ENCODE data around the gene ICAM1.
"Not testable (repeated sequence)": the region's sequence is repeated elsewhere in the genome, so short reads cannot be mapped to it uniquely, and the experiment has no call there.

The ICAM1 gene

DNA sequence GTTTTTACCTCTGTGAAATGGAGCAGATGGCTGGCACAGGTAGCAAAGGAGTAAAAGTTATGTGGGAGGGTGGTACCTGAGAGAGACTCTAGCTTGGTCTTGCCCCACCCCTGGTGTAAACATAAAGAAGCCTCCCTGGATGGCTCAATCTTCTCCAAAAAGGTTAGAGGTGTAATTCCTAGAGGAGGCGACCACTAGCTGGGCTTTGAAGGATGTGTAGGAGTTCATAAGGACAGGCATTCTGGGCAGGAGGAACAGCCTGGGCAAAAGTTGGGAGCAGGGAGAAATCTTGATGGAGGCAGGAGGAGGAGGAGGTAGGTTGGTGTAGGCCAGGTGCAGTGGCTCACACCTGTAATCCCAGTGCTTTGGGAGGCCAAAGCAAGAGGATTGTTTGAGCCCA is 8.0 kb downstream of the ICAM1 start:
- DNase-seq = no peak

DNA sequence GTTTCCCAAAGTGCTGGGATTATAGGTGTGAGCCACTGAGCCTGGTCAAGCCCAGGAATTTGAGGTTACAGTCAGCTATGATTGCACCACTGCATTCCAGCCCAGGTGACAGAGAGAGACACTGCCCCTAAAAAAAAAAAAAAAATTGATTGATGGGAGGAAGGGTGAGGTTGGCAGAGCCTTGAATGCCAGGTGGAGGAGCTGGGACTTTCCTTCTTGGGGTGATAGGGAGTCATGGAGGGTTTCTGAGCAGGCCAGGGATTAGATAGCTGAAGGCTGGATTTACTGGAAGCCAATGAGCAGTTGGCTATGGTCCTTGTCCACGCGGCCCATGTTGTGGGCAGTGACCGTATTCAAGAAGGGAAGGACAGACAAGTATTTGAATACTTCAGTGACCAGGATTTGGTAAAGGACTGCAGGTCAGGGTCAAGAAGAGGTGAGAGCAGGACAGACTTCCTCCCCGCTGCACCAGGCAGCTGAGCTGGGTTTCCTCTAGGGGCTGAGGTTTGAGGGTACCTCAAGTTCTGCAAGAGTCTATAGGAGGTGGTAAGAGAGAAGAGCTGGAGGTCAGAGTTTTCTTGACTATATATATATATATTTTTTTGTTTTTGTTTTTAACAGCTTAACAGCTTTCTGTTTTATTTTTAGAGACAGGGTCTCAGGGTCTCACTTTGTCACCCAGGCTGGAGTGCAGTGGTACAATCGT is 9.0 kb downstream of the ICAM1 start:
- DNase-seq = no peak

DNA sequence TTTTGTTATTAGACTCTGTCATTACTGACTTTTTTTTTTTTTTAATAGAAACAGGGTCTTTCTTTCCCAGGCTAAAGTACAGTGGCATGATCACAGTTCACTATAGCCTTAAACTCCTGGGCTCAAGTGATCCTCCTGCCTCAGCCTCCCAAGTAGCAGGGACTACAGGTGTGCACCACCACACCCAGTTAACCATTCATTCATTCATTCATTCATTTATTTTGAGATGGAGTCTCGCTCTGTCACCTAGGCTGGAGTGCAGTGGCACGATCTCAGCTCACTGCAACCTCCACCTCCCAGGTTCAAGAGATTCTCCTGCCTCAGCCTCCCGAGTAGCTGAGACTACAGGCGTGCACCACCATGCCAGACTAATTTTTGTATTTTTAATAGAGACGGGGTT is 11.1 kb downstream of the ICAM1 start:
- not testable (repeated sequence) for DNase-seq

DNA sequence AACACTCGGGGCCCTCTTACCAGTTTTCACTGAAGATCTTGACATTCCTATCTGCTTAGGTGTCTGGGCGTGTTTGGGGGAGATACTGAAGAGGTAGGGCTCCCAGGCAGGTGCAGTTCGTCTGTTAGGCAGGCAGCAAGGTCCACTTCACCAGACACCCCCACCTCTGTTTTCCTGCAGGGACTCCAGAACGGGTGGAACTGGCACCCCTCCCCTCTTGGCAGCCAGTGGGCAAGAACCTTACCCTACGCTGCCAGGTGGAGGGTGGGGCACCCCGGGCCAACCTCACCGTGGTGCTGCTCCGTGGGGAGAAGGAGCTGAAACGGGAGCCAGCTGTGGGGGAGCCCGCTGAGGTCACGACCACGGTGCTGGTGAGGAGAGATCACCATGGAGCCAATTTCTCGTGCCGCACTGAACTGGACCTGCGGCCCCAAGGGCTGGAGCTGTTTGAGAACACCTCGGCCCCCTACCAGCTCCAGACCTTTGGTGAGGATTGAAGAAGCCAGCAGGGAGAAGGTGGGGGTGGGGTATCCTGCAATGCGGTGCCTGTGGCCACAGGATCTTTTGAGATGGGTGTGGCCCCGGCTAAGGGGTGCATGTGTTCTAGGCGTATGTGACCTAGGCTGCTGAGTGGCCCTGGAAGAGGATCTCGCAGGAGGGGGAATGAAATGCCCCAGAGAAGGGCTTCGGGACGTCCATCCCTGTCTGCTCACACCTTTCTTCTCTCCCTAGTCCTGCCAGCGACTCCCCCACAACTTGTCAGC is 12.6 kb downstream of the ICAM1 start:
- no peak for DNase-seq

DNA sequence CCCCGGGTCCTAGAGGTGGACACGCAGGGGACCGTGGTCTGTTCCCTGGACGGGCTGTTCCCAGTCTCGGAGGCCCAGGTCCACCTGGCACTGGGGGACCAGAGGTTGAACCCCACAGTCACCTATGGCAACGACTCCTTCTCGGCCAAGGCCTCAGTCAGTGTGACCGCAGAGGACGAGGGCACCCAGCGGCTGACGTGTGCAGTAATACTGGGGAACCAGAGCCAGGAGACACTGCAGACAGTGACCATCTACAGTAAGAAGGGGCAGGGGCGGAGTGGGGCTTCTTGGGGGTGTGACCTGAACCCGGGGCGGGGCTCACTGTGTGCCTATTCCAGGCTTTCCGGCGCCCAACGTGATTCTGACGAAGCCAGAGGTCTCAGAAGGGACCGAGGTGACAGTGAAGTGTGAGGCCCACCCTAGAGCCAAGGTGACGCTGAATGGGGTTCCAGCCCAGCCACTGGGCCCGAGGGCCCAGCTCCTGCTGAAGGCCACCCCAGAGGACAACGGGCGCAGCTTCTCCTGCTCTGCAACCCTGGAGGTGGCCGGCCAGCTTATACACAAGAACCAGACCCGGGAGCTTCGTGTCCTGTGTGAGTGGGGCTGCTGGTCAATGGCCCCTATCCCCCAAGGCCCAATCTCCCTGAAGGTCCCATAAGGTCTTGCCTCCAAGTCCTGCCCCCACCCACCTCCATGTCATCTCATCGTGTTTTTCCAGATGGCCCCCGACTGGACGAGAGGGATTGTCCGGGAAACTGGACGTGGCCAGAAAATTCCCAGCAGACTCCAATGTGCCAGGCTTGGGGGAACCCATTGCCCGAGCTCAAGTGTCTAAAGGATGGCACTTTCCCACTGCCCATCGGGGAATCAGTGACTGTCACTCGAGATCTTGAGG is 13.4 kb downstream of the ICAM1 start:
- DNase-seq = no peak

DNA sequence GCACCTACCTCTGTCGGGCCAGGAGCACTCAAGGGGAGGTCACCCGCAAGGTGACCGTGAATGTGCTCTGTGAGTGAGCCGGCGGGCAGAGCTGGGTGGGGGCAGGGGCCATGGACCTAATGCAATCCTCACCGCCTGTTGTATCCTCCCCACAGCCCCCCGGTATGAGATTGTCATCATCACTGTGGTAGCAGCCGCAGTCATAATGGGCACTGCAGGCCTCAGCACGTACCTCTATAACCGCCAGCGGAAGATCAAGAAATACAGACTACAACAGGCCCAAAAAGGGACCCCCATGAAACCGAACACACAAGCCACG is 14.0 kb downstream of the ICAM1 start:
- no peak for DNase-seq

DNA sequence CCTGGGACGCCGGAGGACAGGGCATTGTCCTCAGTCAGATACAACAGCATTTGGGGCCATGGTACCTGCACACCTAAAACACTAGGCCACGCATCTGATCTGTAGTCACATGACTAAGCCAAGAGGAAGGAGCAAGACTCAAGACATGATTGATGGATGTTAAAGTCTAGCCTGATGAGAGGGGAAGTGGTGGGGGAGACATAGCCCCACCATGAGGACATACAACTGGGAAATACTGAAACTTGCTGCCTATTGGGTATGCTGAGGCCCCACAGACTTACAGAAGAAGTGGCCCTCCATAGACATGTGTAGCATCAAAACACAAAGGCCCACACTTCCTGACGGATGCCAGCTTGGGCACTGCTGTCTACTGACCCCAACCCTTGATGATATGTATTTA is 14.5 kb downstream of the ICAM1 start:
- DNase-seq = no peak

DNA sequence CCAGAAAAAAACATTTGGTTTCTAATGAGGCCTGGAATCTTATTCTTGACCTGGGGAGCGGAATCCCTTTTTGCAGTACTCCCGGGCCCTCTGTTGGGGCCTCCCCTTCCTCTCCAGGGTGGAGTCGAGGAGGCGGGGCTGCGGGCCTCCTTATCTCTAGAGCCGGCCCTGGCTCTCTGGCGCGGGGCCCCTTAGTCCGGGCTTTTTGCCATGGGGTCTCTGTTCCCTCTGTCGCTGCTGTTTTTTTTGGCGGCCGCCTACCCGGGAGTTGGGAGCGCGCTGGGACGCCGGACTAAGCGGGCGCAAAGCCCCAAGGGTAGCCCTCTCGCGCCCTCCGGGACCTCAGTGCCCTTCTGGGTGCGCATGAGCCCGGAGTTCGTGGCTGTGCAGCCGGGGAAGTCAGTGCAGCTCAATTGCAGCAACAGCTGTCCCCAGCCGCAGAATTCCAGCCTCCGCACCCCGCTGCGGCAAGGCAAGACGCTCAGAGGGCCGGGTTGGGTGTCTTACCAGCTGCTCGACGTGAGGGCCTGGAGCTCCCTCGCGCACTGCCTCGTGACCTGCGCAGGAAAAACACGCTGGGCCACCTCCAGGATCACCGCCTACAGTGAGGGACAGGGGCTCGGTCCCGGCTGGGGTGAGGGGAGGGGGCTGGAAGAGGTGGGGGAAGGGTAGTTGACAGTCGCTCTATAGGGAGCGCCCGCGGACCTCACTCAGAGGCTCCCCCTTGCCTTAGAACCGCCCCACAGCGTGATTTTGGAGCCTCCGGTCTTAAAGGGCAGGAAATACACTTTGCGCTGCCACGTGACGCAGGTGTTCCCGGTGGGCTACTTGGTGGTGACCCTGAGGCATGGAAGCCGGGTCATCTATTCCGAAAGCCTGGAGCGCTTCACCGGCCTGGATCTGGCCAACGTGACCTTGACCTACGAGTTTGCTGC is 16.1 kb downstream of the ICAM1 start, which contains the start of gene ICAM4:
Gene ICAM4, plus strand, starts transcription at position 153 of the 935 bp plus-strand sequence. Its CDS starts 58 bp downstream, at position 211.
- DNase-seq = peak; percentile 45 to 47

DNA sequence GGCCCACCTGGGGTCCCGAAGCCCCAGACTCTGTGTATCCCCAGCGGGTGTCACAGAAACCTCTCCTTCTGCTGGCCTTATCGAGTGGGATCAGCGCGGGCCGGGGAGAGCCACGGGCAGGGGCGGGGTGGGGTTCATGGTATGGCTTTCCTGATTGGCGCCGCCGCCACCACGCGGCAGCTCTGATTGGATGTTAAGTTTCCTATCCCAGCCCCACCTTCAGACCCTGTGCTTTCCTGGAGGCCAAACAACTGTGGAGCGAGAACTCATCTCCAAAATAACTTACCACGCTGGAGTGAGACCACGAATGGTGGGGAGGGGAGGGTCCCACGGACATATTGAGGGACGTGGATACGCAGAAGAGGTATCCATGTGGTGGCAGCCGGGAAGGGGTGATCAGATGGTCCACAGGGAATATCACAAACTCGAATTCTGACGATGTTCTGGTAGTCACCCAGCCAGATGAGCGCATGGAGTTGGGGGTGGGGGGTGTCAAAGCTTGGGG is 17.8 kb downstream of the ICAM1 start:
- peak; percentile 42 to 48 for DNase-seq

DNA sequence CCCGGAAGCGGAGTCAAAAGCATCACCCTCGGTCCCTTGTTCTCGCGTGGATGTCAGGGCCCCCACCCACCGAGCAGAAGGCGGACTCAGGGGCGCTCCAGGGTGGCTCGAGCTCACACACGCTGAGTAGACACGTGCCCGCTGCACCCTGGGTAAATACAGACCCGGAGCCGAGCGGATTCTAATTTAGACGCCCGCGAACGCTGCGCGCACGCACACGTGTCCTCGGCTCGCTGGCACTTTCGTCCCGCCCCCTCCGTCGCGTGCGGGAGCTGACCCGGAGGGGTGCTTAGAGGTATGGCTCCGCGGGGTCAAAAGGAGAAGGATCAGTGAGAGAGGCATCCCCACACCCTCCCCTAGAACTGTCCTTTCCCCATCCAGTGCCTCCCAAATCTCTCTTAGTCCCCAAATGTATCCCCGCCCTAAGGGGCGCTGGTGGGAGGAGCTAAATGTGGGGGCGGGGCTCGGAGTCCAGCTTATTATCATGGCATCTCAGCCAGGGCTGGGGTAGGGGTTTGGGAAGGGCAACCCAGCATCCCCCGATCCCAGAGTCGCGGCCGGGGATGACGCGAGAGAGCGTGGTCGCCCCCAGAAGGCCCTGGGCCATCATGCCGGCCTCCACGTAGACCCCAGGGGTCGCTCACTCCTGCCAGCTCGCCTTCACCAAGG is 18.4 kb downstream of the ICAM1 start:
- DNase-seq = peak; percentile 66

DNA sequence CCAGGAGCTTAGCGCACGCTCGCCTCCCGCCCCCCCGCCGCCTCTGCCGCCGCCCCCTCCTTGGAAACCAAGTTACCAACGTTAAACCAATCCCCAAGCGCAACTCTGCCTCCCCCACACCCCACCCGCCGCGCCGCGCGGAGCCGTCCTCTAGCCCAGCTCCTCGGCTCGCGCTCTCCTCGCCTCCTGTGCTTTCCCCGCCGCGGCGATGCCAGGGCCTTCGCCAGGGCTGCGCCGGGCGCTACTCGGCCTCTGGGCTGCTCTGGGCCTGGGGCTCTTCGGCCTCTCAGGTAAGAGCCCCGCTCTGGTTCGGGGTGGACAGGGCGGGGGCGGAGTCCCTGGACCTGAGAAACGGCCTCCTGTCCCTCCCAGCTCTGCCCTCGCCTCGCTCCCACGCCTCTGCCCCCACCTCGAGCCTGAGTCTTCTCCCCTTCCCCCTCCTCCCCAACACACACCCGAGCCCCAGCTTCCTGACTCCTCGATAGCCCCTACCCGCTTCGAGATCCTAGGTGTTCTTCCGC is 19.0 kb downstream of the ICAM1 start, which contains the start of gene ICAM5:
Gene ICAM5, plus strand, starts transcription at position 117 of the 521 bp plus-strand sequence. Its CDS starts 92 bp downstream, at position 209.
- DNase-seq = peak in 1 of 2 donors; percentile 39

DNA sequence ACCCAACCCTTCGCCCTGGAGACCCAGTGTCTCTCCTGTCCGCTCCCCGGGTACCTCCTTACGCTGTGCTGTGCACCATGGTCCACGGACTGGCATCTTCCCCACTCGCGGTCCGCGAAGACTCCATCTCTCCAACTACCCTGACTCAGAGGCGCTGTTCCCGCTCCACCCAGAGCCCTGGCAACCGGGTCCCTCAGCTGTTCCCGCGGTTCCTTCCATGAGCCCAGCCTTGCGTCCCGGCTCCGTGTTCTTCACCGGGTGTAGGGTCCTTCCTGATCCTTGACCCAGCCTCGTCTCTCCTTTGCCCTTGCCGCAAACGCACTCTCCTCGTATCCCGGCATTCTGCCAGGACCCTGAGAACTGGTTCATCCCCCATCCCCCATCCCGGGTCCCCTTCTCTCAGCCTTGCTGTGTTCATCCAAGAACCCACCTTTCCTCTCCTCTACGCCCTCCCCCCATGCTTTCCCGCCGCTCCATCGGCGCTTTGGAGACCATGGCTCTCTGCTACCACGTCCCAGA is 19.5 kb downstream of the ICAM1 start:
- DNase-seq = no peak

DNA sequence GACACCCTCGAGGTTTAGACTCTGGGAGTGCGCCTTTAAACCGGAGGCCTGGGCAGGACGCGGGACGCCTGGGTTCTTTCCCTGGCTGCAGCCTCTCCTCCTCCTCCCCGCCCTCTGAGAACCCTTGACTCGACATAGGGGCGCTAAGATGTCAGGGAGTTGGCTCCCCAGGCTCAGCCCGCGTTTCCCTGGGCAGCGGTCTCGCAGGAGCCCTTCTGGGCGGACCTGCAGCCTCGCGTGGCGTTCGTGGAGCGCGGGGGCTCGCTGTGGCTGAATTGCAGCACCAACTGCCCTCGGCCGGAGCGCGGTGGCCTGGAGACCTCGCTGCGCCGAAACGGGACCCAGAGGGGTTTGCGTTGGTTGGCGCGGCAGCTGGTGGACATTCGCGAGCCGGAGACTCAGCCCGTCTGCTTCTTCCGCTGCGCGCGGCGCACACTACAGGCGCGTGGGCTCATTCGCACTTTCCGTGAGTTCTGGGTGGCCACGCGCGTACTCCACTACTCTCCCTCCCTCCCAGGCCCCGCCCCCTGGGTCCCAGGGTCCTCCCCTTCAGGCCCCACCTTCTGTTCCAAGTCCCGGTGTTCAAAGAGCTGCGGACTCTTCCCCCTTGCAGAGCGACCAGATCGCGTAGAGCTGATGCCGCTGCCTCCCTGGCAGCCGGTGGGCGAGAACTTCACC is 20.1 kb downstream of the ICAM1 start:
- DNase-seq = peak; percentile 62 to 69

DNA sequence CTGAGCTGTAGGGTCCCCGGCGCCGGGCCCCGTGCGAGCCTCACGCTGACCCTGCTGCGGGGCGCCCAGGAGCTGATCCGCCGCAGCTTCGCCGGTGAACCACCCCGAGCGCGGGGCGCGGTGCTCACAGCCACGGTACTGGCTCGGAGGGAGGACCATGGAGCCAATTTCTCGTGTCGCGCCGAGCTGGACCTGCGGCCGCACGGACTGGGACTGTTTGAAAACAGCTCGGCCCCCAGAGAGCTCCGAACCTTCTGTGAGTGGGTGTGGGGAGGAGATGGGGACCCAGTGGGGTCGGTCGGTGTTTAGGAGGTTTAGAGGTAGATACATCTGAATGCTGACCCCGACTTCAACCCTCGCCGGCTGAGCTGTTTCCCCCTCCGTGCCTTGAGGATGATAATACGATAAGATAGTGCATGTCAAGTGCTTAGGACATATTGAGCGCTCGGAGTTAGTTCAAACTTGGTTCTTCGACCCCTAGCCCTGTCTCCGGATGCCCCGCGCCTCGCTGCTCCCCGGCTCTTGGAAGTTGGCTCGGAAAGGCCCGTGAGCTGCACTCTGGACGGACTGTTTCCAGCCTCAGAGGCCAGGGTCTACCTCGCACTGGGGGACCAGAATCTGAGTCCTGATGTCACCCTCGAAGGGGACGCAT is 20.8 kb downstream of the ICAM1 start:
- no peak for DNase-seq

DNA sequence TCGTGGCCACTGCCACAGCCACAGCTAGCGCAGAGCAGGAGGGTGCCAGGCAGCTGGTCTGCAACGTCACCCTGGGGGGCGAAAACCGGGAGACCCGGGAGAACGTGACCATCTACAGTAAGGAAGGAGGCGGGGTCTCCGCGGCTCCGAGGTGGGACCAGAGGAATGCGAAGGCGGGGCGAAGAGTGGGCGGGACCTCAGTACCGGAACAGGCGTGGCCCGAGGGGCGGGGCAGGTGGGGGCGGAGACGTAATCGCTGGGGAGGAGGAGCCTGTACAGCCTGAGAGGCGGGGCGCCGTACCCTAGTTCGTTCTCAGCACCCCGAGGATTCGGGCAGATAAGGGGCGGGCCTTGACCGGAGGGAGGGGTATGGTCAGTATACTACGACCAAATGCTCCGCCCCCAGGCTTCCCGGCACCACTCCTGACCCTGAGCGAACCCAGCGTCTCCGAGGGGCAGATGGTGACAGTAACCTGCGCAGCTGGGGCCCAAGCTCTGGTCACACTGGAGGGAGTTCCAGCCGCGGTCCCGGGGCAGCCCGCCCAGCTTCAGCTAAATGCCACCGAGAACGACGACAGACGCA is 21.4 kb downstream of the ICAM1 start:
- DNase-seq = peak; percentile 75 to 76

DNA sequence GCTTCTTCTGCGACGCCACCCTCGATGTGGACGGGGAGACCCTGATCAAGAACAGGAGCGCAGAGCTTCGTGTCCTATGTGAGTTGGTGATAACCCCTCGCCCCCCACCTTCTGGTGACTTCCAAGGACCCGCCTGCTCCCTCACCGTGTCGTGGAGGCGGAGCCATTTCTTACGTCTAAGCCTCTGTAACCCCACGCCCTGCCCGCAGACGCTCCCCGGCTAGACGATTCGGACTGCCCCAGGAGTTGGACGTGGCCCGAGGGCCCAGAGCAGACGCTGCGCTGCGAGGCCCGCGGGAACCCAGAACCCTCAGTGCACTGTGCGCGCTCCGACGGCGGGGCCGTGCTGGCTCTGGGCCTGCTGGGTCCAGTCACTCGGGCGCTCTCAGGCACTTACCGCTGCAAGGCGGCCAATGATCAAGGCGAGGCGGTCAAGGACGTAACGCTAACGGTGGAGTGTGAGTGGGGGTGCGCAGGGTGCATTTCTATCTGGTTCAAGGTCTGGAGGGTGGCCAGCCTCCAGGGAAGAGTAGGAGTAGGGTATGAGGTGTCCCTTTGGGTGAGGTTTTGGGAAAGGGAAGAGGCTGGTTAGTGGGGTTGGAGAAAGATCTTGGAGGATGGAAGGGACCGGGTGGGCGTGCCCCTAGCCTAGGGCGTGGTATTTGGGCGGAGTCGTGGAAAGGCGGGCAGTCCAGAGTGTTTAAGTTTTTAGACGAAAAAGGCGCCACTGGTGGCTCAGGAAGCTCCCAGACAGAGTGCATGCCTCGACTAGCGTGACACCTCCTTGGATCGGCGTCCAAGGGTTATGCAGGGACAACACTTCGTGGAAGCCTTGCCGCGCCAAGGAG is 22.1 kb downstream of the ICAM1 start:
- DNase-seq = no peak

DNA sequence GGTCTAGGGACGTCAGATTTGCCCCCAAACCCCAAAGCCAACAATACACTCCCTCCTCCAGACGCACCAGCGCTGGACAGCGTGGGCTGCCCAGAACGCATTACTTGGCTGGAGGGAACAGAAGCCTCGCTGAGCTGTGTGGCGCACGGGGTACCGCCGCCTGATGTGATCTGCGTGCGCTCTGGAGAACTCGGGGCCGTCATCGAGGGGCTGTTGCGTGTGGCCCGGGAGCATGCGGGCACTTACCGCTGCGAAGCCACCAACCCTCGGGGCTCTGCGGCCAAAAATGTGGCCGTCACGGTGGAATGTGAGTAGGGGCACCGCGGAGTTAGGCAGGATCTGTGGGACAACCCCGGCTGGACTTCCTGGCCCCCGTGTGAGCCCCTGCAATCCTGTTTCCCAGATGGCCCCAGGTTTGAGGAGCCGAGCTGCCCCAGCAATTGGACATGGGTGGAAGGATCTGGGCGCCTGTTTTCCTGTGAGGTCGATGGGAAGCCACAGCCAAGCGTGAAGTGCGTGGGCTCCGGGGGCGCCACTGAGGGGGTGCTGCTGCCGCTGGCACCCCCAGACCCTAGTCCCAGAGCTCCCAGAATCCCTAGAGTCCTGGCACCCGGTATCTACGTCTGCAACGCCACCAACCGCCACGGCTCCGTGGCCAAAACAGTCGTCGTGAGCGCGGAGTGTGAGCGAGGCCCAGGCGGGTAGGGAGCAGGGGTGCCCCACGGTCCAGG is 22.9 kb downstream of the ICAM1 start:
- DNase-seq = no peak

DNA sequence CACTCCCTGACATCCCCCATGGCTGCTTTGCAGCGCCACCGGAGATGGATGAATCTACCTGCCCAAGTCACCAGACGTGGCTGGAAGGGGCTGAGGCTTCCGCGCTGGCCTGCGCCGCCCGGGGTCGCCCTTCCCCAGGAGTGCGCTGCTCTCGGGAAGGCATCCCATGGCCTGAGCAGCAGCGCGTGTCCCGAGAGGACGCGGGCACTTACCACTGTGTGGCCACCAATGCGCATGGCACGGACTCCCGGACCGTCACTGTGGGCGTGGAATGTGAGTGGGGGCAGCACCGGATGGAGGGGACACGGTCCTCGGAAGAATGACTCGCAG is 23.4 kb downstream of the ICAM1 start:
- no peak for DNase-seq

Data from CD4-positive, alpha-beta T cell treated with Interleukin-1 beta for 1 hour (primary cell).